Endodermal cell (in vitro differentiated cells): Measurements from ENCODE around the gene PAK2. TPM values are rescaled to one million over a fixed set of nuclear protein-coding genes. Genes with fewer than 3 reads are reported as not detected.
A peak's percentile ranks its signal among the peaks of the same experiment; 100 is the strongest.
"Not testable (repeated sequence)": the region's sequence is repeated elsewhere in the genome, so short reads cannot be mapped to it uniquely, and the experiment has no call there.

Experiments used
- DNase-seq: peaks from one replicate; pipeline ENCODE4 v3.0.0-alpha.2; 2017
- H3K27ac ChIP-seq: 2 replicates; pipeline ENCODE4 v1.5.1; 2013; ENCODE audit warnings: mild to moderate bottlenecking, low read depth, low read length, moderate library complexity
- H3K27me3 ChIP-seq: 2 replicates; pipeline ENCODE4 v1.6.1; 2013; ENCODE audit warnings: mild to moderate bottlenecking, low read length, moderate library complexity; ENCODE audit not compliant: insufficient read depth, control insufficient read depth, poor library complexity, severe bottlenecking
- H3K36me3 ChIP-seq: 2 replicates; pipeline ENCODE4 v1.7.0; 2013; ENCODE audit warnings: mild to moderate bottlenecking, low read length, moderate library complexity; ENCODE audit not compliant: control insufficient read depth, insufficient read depth
- H3K4me1 ChIP-seq: one replicate; pipeline ENCODE4 v1.7.0; 2013; ENCODE audit warnings: low read length; ENCODE audit not compliant: control insufficient read depth, insufficient read depth
- H3K4me3 ChIP-seq: 2 replicates; pipeline ENCODE4 v1.5.1; 2013; ENCODE audit warnings: mild to moderate bottlenecking, low read length, moderate library complexity
- H3K9ac ChIP-seq: 2 replicates; pipeline ENCODE4 v1.6.1; 2013; ENCODE audit warnings: mild to moderate bottlenecking, low read length, moderate library complexity; ENCODE audit not compliant: poor library complexity, severe bottlenecking; ENCODE audit errors: extremely low read depth
- H3K9me3 ChIP-seq: 2 replicates; pipeline ENCODE4 v1.6.1; 2013; ENCODE audit warnings: mild to moderate bottlenecking, low read length, moderate library complexity; ENCODE audit not compliant: control insufficient read depth
- H3K27ac Mint-ChIP-seq: 2 replicates; pipeline ENCODE4 v1.8.0; 2020; ENCODE audit warnings: mixed read lengths
- H3K27me3 Mint-ChIP-seq: 2 replicates; pipeline ENCODE4 v1.8.0; 2021; ENCODE audit warnings: mild to moderate bottlenecking, mixed read lengths; ENCODE audit not compliant: insufficient read depth
- H3K36me3 Mint-ChIP-seq: 2 replicates; pipeline ENCODE4 v1.8.0; 2020; ENCODE audit warnings: low read depth, mixed read lengths
- H3K4me1 Mint-ChIP-seq: 2 replicates; pipeline ENCODE4 v1.8.0; 2020; ENCODE audit warnings: mixed read lengths
- H3K4me3 Mint-ChIP-seq: 2 replicates; pipeline ENCODE4 v1.8.0; 2020; ENCODE audit warnings: mild to moderate bottlenecking, moderate library complexity, mixed read lengths
- H3K9me3 Mint-ChIP-seq: 2 replicates; pipeline ENCODE4 v1.8.0; 2020; ENCODE audit warnings: mild to moderate bottlenecking, mixed read lengths
- WGBS, 2 experiments: methylation state at CpG; one replicate each; pipeline versions ENCODE4 v1.1.5 to v1.1.7; 2013; ENCODE audit warnings: missing lambda C conversion rate in 2 of 2, mixed read lengths in 1 of 2; ENCODE audit not compliant: insufficient coverage in 1 of 2, insufficient read length in 1 of 2; 5-methylcytosine and 5-hydroxymethylcytosine counted together
- total RNA-seq, 2 donors: library from RNA; stranded (reverse); fragmentation: NEBNext Ultra II Directional in 1 of 2; extraction: Animal tissue kit (Norgen Biotek cat#: 25700) in 1 of 2; gene quantifications; 2 replicates in 1 of 2; 3 replicates in 1 of 2; pipeline ENCODE4 v1.2.1, GENCODE V29; 2021
- TF ChIP-seq, protein P1 (sequence below): fragments of 200-600 bp; sonication (generic); conservative IDR thresholded peaks from 2 replicates; pipeline ENCODE4 v1.5.0; 2021; ENCODE audit warnings: antibody characterized with exemption, mild to moderate bottlenecking

Gene PAK2
- total RNA-seq, 2 donors from 2014 or later = 58.7 to 76.6 TPM

DNA sequence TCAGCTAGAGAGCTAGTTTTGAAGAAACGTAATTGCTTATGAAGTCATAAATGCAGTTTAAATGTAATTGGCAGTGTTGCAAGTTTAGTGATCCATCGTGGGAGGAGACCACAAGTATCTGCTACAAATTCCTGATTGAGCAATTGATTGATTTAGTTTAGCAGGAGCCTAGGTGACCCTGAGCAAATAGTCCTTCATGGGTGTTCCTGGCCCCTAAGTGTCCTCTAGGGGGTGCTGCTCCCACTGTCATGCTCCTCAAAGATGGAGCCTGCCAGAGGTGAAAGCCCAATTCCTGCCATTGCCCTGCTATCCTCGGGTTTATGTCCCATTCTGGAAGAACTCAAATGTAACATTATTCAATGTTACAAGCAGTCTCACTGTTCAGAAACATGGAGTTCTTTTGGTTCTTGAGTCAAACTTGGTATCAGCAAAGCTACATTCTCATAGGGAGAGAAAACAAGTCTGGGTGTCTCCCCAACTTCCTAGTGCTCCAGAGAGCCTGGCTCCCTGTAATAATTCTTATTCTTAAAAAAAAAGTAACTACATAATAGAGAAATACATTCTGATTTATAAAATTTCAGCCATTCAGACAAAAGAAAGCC, 98.3 kb downstream of the PAK2 start:
- Mint-ChIP-seq H3K36me3 (peaks cover 5% of the 10 kb centered on the region), H3K4me3 (no peak overlapping the region), H3K9me3 (no peaks in the 10 kb centered on the region), H3K4me1 (no peaks in the 10 kb centered on the region), H3K27me3 (no peaks in the 10 kb centered on the region), H3K27ac (no peak overlapping the region)
- Histone ChIP-seq H3K36me3 (peaks cover 2% of the 10 kb centered on the region), H3K27ac (no peak overlapping the region), H3K9me3 (no peaks in the 10 kb centered on the region), H3K4me3 (no peak overlapping the region), H3K27me3 (no peaks in the 10 kb centered on the region), H3K9ac (no peak overlapping the region), H3K4me1 (no peaks in the 10 kb centered on the region)
- DNase-seq = peak; percentile 89
- TF ChIP-seq, protein P1, sequence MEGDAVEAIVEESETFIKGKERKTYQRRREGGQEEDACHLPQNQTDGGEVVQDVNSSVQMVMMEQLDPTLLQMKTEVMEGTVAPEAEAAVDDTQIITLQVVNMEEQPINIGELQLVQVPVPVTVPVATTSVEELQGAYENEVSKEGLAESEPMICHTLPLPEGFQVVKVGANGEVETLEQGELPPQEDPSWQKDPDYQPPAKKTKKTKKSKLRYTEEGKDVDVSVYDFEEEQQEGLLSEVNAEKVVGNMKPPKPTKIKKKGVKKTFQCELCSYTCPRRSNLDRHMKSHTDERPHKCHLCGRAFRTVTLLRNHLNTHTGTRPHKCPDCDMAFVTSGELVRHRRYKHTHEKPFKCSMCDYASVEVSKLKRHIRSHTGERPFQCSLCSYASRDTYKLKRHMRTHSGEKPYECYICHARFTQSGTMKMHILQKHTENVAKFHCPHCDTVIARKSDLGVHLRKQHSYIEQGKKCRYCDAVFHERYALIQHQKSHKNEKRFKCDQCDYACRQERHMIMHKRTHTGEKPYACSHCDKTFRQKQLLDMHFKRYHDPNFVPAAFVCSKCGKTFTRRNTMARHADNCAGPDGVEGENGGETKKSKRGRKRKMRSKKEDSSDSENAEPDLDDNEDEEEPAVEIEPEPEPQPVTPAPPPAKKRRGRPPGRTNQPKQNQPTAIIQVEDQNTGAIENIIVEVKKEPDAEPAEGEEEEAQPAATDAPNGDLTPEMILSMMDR = peak; percentile 89
- 68 to 77% methylated on average over 3 of the region's 3 CpGs for WGBS, 2 experiments

DNA sequence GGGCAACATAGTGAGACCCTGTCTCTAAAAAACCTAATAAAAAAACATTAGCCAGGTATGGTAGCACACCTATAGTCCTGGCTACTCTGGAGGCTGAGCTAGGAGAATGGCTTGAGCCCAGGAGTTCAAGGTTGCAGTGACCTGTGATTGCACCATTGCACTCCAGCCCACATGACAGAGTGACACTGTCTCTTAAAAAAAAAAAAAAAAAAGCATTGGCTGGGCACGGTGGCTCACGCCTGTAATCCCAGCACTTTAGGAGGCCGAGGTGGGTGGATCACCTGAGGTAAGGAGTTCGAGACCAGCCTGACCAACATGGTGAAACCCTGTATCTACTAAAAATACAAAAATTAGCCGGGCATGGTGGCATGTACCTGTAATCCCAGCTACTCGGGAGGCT, 99.7 kb downstream of the PAK2 start:
- H3K27ac Mint-ChIP-seq, H3K4me3 Mint-ChIP-seq: not testable (repeated sequence)
- WGBS, 2 experiments = 65 to 96% methylated on average over 2 to 6 of the region's 6 CpGs

DNA sequence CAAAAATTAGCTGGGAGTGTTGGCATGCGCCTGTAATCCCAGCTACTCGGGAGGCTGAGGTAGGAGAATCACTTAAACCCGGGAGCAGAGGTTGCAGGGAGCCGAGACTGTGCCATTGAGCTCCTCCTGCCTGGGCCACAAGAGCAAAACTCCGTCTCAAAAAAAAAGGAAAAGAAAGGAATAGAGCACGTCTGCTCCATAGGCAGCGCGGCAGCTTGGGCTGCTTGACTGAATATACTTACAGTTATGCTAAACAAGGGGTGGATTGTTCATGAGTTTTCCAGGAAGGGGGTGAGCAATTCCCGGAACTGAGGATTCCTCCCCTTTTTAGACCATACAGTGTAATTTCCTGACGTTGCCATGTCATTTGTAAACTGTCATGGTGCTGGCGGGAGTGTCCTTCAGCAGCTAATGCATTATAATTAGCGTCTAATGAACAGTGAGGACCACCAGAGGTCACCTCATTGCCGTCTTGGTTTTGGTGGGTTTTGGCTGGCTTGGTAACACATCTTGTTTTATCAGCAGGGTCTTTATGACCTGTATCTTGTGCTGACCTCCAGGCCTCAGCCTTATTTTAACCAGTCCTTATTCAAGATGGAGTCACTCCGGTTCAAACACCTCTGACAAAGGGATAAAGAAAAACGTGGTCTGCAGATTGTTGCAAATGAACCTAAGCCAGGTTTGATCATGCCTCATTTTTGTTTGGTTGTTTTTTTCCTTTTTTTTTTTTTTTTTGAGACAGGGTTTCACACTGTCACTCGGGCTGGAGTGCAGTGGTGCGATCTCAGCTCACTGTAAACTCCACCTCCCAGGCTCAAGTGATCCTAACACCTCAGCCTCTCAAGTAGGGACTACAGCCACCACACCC, 103.1 kb downstream of the PAK2 start:
- Histone ChIP-seq H3K27ac (no peak overlapping the region), H3K9me3 (peaks cover 2% of the 10 kb centered on the region), H3K4me3 (no peak overlapping the region), H3K27me3 (no peaks in the 10 kb centered on the region), H3K4me1 (no peaks in the 10 kb centered on the region), H3K36me3 (no peaks in the 10 kb centered on the region), H3K9ac (no peak overlapping the region)
- no peak overlapping the region for H3K27ac Mint-ChIP-seq
- no peak for DNase-seq
- peaks cover 21% of the 10 kb centered on the region for H3K9me3 Mint-ChIP-seq
- H3K4me3 Mint-ChIP-seq = no peak overlapping the region
- H3K4me1 Mint-ChIP-seq = no peaks in the 10 kb centered on the region
- no peaks in the 10 kb centered on the region for H3K36me3 Mint-ChIP-seq
- 85 to 89% methylated on average over 12 to 17 of the region's 17 CpGs for WGBS, 2 experiments
- TF ChIP-seq, protein P1 = no peak
- H3K27me3 Mint-ChIP-seq = no peaks in the 10 kb centered on the region

More for the DNA sequence above, 99.7 kb downstream of the PAK2 start:
- not testable (repeated sequence) for H3K36me3 ChIP-seq, H3K27me3 ChIP-seq, H3K4me1 ChIP-seq, H3K4me3 ChIP-seq, H3K27me3 Mint-ChIP-seq, H3K36me3 Mint-ChIP-seq, H3K9ac ChIP-seq, H3K27ac ChIP-seq, H3K4me1 Mint-ChIP-seq, H3K9me3 ChIP-seq, H3K9me3 Mint-ChIP-seq, DNase-seq
